Smooth muscle cell (in vitro differentiated cells): ENCODE results near the gene BMPR1A. TPM values are rescaled to one million over a fixed set of nuclear protein-coding genes. Genes with fewer than 3 reads are reported as not detected.

Experiments used
- DNase-seq: peaks from one replicate; lab custom pipeline; 2025; ENCODE audit not compliant: unreplicated experiment; lab: John Stamatoyannopoulos, UW
- H2AFZ ChIP-seq: fragments of 200-600 bp; sonication (generic); 2 replicates; pipeline ENCODE4 v1.6.0; 2016; ENCODE audit warnings: antibody characterized with exemption, low read depth, mild to moderate bottlenecking
- H3F3A ChIP-seq: fragments of 200-600 bp; sonication (generic); 2 replicates; pipeline ENCODE4 v1.6.0; 2017; ENCODE audit warnings: antibody characterized with exemption, low read depth
- H3K27ac ChIP-seq: fragments of 200-600 bp; sonication (generic); 2 replicates; pipeline ENCODE4 v1.5.1; 2016; ENCODE audit warnings: low read depth, mild to moderate bottlenecking
- H3K27me3 ChIP-seq: fragments of 200-600 bp; sonication (generic); 2 replicates; pipeline ENCODE4 v1.6.1; 2016; ENCODE audit warnings: low read depth, mild to moderate bottlenecking
- H3K36me3 ChIP-seq: fragments of 200-600 bp; sonication (generic); 2 replicates; pipeline ENCODE4 v1.5.1; 2016; ENCODE audit warnings: low read depth
- H3K4me1 ChIP-seq: fragments of 200-600 bp; sonication (generic); 2 replicates; pipeline ENCODE4 v1.5.1; 2016; ENCODE audit warnings: low read depth
- H3K4me2 ChIP-seq: fragments of 200-600 bp; sonication (generic); 2 replicates; pipeline ENCODE4 v1.6.0; 2016; ENCODE audit warnings: mild to moderate bottlenecking
- H3K4me3 ChIP-seq: fragments of 200-600 bp; sonication (generic); 2 replicates; pipeline ENCODE4 v1.5.1; 2016; ENCODE audit warnings: mild to moderate bottlenecking
- H3K79me2 ChIP-seq: fragments of 200-600 bp; sonication (generic); 2 replicates; pipeline ENCODE4 v1.6.0; 2016; ENCODE audit warnings: low read depth, mild to moderate bottlenecking
- H3K9ac ChIP-seq: fragments of 200-600 bp; sonication (generic); 2 replicates; pipeline ENCODE4 v1.6.0; 2016; ENCODE audit warnings: low read depth
- H3K9me3 ChIP-seq: fragments of 200-600 bp; sonication (generic); replicated peaks from 2 replicates; pipeline ENCODE4 v1.5.1; 2016; ENCODE audit warnings: low read depth
- H4K20me1 ChIP-seq: fragments of 200-600 bp; sonication (generic); 2 replicates; pipeline ENCODE4 v1.6.0; 2016; ENCODE audit warnings: low read depth
- WGBS: methylation state at CpG from one replicate; pipeline ENCODE4 v1.1.7; 2016; ENCODE audit warnings: low lambda C conversion rate; 5-methylcytosine and 5-hydroxymethylcytosine counted together
- polyA plus RNA-seq: library from polyadenylated mRNA; unstranded; fragments of >200 nt; fragmentation: Nextera tagmentation; extraction: Ambion mirVana; gene quantifications from 2 replicates; pipeline ENCODE4 v1.2.1, GENCODE V29; 2016
- total RNA-seq: library from RNA; depleted of rRNA; stranded (reverse); fragments of >200 nt; gene quantifications from 2 replicates; pipeline ENCODE4 v1.2.3, GENCODE V29; 2014
- TF ChIP-seq, protein P1 (sequence below): fragments of 200-600 bp; sonication (generic); IDR thresholded peaks from 2 replicates; pipeline ENCODE4 v1.5.1; 2017; ENCODE audit warnings: borderline replicate concordance, mild to moderate bottlenecking, antibody characterized with exemption; ENCODE audit not compliant: insufficient read depth, poor library complexity, severe bottlenecking

Gene BMPR1A
- total and polyA plus RNA-seq, 2 experiments from 2014 or later, result 15.5 to 80.9 TPM

DNA sequence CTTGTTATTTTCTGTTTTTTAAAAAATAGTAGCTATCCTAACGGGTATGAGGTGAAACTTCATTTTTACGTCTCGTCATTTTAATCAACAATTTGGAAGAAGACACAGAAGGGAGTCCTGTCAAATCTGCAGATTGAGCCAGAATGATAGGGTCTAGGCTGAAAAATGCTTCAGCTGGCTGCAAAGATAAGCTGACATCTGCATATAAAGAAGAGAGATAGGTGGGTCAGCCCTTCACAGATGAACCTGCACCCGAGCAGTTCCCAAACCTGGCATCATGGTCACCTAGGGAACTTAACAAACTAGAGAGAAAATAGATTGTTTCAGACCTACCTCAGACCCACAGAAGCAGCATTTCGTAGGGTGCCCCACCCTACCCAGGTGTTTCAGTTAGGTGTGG, 35.2 kb upstream of the BMPR1A start:
- Histone ChIP-seq H3K27me3 (no peaks in the 10 kb centered on the region), H3K4me1 (no peaks in the 10 kb centered on the region), H3F3A (no peaks in the 10 kb centered on the region), H3K36me3 (no peaks in the 10 kb centered on the region), H3K9ac (no peak overlapping the region), H3K4me3 (no peak overlapping the region), H2AFZ (no peak overlapping the region), H4K20me1 (no peaks in the 10 kb centered on the region), H3K9me3 (no peaks in the 10 kb centered on the region), H3K4me2 (no peak overlapping the region), H3K79me2 (no peaks in the 10 kb centered on the region), H3K27ac (no peak overlapping the region)
- DNase-seq, result no peak
- WGBS, result 88% methylated on average over 5 of the region's 5 CpGs
- TF ChIP-seq, protein P1, sequence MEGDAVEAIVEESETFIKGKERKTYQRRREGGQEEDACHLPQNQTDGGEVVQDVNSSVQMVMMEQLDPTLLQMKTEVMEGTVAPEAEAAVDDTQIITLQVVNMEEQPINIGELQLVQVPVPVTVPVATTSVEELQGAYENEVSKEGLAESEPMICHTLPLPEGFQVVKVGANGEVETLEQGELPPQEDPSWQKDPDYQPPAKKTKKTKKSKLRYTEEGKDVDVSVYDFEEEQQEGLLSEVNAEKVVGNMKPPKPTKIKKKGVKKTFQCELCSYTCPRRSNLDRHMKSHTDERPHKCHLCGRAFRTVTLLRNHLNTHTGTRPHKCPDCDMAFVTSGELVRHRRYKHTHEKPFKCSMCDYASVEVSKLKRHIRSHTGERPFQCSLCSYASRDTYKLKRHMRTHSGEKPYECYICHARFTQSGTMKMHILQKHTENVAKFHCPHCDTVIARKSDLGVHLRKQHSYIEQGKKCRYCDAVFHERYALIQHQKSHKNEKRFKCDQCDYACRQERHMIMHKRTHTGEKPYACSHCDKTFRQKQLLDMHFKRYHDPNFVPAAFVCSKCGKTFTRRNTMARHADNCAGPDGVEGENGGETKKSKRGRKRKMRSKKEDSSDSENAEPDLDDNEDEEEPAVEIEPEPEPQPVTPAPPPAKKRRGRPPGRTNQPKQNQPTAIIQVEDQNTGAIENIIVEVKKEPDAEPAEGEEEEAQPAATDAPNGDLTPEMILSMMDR, result no peak

DNA sequence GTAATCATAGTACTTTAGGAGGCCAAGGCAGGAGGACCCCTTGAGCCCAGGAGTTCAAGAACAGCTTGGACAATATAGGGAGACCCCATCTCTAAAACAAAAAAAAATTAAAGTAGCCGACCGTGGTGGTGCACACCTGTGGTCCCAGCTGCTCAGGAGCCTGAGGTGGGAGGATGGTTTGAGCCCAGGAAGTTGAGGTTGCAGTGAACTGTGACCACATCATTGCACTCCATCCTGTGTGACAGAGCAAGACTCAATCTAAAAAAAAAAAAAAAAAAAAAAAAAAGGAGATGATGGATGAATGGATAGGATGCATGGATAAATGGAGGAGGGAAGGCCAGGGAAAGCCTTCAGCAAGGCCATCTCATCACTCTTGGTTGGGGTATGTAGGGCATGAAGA, 33.4 kb upstream of the BMPR1A start:
- Histone ChIP-seq H2AFZ (no peak overlapping the region), H3K27ac (no peak overlapping the region), H3K27me3 (no peaks in the 10 kb centered on the region), H3K9me3 (no peaks in the 10 kb centered on the region), H3K79me2 (no peaks in the 10 kb centered on the region), H3K36me3 (no peaks in the 10 kb centered on the region), H3K9ac (no peak overlapping the region), H3K4me1 (no peaks in the 10 kb centered on the region), H3K4me3 (no peak overlapping the region), H3K4me2 (no peak overlapping the region), H4K20me1 (no peaks in the 10 kb centered on the region), H3F3A (no peaks in the 10 kb centered on the region)
- TF ChIP-seq, protein P1, result no peak
- WGBS, result 97% methylated on average over 2 of the region's 2 CpGs
- DNase-seq, result no peak

DNA sequence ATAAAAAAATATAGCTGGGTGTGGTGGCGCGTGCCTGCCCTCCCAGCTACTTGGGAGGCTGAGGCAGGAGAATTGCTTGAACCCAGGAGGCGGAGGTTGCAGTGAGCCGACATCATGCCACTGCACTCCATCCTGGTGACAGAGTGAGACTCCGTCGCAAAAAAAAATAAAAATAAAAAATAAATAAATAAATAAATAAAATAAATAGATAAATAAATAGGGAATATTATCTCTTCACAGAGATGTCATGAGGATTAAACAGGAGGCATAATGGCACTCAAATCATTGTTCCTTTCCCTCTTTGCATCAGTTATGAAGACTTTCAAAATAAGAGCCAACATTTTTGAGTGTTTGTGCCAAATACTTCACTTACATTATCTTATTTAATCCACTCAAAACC, 32.0 kb upstream of the BMPR1A start:
- no peaks in the 10 kb centered on the region for H4K20me1 ChIP-seq
- 94% methylated on average over 6 of the region's 6 CpGs for WGBS
- no peaks in the 10 kb centered on the region for H3K4me1 ChIP-seq
- no peaks in the 10 kb centered on the region for H3K9me3 ChIP-seq
- H3K36me3 ChIP-seq, result no peaks in the 10 kb centered on the region
- no peak for DNase-seq
- H3K4me2 ChIP-seq, result no peak overlapping the region
- H3K79me2 ChIP-seq, result no peaks in the 10 kb centered on the region
- no peak overlapping the region for H3K4me3 ChIP-seq
- TF ChIP-seq, protein P1, result no peak
- no peak overlapping the region for H2AFZ ChIP-seq
- H3K9ac ChIP-seq, result no peak overlapping the region
- no peaks in the 10 kb centered on the region for H3K27me3 ChIP-seq
- H3F3A ChIP-seq, result no peaks in the 10 kb centered on the region
- H3K27ac ChIP-seq, result no peak overlapping the region

DNA sequence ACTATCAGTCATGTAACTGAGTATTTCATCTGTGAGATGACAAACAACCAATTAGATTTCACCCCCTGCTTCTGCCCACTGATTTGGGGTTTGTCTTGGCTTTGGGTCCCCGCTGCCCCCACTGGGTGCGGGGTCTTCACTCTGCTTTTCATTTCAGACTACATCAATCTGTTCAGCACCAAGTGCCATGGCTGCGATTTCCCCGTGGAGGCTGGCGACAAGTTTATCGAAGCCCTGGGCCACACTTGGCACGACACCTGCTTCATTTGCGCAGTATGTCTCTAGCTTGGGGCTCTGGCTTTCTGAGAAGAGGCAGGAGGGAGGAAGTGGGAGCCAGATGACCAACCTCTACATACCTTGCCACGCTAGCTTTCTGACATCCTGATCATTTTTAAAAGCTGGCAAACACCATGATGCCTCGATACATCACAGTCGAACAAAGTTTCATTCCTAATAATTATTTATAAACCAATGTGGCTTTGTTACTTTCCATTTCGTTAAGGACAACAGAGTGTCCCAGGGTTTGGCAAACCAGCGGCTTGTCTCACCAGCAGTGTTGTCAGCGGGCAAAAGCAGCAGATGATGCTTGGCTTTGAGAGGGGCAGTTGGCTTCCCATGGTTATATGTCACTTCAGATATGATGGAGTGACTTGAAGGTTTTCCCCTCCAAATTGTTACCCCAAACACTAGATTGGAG, 30.3 kb upstream of the BMPR1A start:
- Histone ChIP-seq H3F3A (no peaks in the 10 kb centered on the region), H3K4me2 (no peak overlapping the region), H2AFZ (no peak overlapping the region), H3K36me3 (no peaks in the 10 kb centered on the region), H3K9me3 (no peaks in the 10 kb centered on the region), H3K9ac (no peak overlapping the region), H3K4me3 (no peak overlapping the region), H3K27me3 (no peaks in the 10 kb centered on the region), H3K79me2 (no peaks in the 10 kb centered on the region), H4K20me1 (no peaks in the 10 kb centered on the region), H3K4me1 (no peaks in the 10 kb centered on the region), H3K27ac (no peak overlapping the region)
- TF ChIP-seq, protein P1, result no peak
- 96% methylated on average over 14 of the region's 14 CpGs for WGBS
- DNase-seq, result no peak
